COLO829 (cell line): Measurements from ENCODE around the gene KIFC1.
A peak's percentile ranks its signal among the peaks of the same experiment; 100 is the strongest.

Experiments
- DNase-seq: peaks from one replicate; pipeline ENCODE4 v3.0.0; 2012; ENCODE audit warnings: low spot score

KIFC1 gene

DNA sequence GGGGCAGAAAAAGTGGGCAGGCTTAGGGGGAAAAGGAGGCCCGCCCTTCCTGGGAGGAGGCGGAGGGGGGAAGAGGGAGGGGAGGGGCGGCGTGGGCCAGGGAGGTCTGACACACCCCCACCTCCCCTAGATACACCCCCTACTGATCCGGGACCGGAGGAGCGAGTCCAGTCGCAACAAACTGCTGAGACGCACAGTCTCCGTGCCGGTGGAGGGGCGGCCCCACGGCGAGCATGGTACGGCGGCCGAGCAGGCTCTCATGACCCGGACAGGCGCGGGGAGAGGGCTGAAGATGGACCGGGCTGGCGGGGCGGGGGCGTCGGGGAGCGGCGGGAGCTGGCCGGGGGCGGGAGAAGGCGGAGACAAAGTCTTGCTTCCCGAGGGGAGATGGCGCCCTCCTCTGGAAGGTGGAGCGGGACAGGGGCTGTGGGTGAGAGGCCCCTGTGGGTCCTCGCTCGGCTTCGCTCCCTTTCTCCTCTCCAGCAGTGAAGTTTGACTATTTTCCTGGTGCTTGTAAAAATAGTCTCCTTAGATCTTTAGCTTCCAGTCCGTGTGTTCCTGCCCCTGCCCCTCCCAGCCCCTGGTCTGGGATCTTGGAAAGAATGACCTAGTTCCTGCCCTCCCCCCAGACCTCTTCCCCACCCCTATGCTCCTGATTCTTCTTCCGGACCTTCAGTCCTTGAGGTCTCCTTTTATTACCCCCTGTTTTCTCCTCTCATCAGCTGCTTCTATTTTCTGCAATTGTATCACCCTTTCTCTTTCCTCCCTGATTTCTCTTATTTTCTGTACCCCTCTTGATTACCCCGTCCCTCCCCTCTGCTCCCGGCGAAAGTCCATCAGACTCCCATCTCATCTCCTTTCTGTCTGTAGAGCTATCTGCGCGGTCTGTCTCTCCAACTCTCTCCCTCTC lies 34.3 kb downstream of the KIFC1 start:
- peak; percentile 94 for DNase-seq

DNA sequence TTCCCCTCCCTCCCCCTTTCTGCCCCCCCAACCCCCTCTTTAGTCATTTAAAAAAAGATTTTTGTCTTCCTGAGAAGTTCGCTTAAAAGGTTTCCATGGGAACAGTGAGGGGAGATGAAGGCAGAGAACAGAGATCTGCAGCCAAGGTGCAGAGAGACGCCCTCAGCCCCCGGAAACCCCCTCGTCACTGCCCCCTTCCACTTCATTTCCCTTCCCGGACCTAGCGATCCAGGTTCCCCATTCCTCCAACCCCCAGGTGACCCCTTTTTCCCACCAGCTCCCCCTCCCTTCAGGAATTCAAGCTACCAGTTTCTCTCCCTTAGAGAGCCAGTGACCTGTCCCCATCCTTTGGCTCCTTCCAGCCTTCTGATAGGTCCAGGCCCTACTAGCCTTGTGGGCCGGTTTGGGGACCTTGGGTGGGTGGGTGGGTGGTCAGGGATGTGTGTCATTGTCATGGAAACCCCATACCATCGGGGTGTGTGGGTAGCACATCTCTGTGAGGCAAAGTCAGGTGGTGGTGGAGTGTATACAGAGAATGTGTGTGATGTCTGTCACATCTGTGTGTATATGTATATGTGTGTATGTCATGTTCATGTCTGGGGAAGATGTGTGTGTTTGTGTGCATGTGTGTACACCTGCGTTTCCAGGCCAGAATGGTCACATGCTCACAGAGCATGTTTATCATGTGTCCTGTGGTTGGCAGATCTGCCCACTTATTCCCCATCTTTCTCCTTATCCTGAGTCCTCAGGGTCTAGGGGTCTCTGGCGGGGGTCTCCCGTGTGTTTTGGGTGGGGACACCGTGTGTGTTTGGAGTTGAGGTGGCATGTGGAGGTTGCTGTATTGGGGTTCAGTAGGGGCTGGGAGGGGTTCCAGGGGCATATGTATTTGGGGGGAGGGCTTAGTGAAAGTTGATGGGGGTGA lies 35.2 kb downstream of the KIFC1 start:
- peak; percentile 22 for DNase-seq

DNA sequence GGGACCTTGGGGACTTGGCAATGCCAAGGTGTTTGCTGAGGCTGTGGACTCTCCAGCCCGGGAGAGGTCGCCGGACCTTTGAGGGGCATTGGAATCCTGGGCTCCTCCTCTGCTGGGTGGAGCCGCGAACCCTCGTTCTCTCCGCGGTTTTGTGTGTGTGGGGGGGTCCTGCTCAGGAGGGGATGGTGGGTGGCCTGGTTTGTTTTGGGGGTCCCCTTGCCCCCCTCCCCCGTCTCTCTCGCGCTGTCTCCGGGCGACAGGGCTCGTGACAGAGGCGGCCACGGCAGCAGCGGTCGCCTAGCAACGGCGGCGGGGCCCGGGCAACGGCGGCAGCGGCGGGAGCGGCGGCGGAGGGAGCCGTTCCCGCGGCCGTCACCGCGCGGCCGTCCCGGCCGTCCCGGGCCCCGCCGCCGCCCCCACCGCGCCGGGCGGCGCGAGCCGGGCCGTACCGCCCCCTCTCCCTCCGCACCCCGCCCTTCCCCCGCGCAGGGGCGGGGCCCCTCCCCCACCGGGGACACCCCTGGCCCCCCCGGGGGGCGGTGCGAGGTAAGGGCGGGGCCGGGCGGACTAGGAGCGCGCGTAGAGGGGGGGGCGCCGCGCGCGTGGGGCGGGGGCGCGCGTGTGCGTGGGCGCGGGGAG lies 36.1 kb downstream of the KIFC1 start:
- peak; percentile 42 for DNase-seq

DNA sequence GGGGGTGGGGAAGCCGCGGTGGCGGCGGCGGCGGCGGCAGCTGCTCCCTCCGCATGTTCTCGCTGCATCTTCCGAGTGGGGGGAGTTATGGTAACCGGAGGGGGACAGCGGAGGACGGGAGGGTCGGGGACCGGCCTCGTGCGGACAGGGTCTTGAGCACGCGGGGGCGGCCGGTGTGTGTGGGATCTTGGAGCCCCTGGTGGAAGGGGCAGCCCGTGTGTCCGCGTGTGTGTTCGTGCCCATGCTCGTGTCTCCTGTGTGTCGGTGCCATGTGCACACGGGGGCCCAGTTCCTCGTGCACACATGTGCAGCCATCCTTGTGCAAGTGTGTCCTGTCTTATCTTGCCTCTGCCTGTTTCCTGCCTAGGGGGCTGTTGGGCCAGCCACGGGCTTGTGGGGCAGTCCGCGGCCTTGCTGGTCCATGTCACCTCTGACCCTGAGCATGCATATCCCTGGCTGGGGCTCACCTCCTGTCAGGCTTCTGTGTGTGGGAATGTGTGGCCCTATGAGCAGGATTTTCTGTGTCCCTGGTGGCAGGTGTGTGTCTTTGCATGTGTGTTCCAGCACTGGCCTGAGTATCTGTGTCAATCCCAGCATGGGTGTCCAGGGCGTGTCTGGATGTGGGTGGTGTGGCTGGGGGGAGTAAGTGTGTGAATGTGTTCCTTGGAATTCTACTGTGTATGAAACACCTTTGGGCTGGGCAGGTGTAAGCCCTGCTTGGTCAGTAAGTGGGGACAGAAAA lies 36.8 kb downstream of the KIFC1 start:
- peak; percentile 67 for DNase-seq

DNA sequence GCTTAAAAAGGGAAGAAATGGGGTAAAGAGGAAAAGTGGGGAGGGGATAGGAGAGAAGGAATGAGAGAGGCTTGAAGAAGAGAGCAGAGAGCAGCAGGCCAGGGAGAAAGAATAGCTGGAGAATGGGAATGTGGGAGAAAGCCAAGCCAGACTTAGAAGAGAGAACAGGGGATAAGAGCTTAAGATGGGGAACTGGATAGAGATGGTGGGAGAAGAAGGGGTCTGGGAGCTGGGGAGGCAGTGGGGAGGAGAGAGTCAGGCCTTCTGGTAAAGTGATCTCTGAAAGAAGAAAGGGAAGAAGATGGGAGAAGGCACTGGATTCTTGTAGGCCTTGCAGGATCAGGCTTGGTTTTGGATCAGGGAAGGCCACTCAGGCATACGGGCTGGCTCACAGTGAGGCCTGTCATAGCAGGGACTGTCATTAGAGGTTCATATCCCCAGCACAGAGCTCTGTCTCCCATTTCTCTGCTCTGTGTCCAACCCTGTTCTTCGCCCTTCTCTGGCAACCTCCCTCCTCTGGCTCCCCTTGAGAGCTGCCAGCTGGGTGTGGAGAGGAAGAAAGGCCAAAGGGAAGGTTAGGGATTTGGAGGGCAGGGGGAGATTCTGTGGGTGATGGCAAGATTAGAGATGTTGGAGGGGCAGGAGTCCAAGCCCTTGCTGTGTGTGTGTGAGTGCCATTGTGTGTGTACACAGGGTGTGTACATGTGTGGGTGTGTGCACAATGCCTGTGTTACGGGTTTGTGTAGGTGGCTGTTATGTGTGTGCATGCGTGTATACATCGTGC lies 37.5 kb downstream of the KIFC1 start:
- no peak for DNase-seq

DNA sequence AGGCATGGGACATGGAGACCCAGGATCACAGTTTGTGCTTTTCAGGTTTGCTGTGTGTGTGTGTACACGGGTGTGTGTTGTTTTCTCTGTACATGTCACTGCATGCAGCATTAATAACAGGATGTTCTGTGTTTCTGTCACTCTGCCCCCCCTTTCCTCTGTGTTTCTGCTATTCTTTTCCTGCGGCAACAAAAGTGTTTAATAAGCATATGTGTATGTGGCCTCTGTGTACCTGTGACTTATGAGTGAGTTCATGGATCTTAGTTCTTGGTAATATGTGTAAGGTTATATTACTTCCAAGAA lies 38.1 kb downstream of the KIFC1 start:
- no peak for DNase-seq

DNA sequence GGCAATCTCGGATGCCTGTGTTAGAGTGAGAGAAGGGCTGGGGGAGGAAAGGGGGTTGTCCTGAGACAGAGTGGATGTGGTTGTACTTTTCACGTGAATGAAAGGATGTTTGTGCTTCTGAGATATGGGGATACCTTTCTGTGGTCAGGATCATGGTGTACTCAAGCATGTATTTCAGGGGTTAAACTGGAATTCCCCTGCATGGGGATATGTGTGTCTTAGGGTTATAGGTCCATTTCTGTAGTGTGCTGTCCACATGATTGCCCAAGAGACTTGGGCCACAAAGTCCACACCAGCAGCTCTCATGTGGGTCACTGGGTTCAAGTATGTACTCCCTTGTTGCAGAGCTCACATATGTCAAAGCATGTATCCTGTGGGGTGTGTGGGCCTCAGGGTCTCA lies 38.7 kb downstream of the KIFC1 start:
- no peak for DNase-seq

DNA sequence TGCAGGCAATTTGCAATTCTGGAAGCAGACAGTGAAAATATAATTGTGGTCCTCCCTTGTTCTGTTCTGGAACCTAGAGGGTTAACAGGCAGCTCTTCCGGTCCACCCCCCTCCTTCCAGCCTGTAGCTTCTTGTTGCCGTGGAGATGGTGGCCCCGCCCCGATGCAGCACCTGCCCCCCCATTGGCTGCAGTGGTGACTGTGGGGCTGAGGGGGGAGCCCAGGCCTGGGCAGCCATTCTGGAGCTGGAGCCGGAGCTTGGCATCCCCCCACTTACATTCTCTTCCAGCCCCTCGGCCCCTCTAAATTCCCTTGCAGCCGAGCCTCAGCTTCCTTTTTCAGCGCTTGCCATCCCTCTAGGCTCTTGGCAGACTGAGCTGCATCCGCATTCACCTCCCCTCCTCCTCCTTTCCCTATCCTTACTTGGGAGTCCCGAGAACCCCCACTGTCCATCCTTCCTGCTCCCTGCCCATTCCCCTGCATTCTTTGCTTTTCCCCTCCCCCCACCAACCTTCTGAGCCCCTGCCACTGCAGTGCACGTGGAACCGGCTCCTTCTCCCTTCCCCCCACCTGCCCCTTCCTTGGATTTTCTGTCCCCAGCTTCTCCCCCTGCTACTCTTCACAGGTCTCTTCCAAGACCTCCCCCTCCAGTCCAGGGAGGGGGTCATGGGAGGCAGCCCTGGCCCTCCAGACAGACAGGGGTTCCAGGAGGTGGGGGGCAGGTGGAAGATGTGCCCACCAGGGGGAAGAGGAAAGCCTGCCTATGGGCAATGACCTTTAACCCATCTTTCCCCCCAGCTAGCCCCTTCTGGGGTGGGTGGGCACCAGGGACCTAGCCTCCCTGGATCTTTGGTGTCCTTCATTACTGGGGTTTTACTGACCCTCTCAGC lies 39.6 kb downstream of the KIFC1 start:
- peak; percentile 83 for DNase-seq

DNA sequence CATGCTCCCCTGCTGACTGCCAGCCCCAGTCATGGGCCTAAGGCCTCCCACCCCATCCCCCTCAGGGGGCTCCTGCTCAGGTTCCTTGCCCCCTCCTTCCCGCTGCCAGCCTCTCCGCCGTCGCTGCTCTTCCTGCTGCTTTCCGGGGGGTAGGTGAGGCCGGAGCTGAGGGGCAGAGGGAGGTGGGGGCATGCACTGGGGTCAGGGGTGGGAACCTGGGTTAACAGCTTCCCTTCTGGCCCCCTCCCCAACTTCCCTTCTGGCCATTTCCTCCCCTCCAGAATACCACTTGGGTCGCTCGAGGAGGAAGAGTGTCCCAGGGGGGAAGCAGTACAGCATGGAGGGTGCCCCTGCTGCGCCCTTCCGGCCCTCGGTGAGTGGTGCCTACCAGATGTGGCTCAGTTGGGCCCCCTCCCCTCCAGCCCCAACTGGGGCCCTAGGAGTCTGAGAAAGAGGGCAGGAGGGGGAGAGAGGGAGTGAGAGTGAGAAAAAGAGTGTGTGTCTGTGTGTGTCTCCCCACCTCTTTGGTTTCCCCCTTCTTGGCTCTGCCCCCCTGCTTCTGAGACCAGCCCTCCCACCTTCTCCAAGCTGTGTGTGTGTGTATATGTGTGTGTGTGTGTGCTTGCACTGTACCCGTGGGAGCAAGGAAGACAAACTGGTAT lies 40.4 kb downstream of the KIFC1 start:
- DNase-seq: no peak

DNA sequence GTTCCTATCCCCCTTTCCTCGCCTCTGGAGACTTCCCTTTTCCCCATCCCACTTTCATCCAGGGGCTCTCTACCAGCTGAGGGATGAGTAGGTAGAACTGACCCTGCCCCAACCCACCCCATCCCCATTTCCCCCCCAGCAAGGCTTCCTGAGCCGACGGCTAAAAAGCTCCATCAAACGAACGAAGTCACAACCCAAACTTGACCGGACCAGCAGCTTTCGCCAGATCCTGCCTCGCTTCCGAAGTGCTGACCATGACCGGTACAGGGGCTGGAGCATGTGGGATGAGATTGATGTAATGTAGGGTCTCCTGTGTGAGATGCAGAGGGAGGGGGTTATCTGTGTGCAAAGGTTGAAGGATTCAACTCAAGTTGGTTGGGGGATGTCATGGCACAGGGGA lies 40.9 kb downstream of the KIFC1 start:
- no peak for DNase-seq

DNA sequence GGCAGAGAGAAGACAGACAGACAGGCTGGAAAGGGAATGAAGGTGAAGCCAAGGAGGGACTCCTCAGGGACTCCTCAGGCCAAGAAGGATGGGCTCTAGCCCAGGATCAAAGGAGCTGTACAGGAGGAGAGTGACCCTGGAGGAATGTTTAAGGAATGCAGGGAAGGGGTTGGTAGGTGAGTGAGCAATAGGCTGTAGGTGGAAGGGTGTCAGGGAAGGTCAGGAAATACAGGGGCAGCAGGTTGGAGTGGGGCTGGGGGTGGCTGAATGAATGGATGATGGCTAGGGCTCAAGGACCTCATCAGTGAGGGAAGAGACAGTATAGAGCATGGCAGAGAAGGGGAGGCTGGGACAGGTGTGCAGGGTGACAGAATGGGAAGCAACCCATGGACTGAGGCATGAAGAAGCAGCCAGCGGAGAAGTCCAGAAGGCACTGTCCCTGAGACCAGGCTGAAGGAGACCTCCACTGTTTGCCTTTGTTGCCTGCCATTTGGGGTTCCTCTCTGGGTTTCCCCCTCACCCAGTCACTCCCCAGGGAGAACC lies 41.4 kb downstream of the KIFC1 start:
- DNase-seq: no peak

DNA sequence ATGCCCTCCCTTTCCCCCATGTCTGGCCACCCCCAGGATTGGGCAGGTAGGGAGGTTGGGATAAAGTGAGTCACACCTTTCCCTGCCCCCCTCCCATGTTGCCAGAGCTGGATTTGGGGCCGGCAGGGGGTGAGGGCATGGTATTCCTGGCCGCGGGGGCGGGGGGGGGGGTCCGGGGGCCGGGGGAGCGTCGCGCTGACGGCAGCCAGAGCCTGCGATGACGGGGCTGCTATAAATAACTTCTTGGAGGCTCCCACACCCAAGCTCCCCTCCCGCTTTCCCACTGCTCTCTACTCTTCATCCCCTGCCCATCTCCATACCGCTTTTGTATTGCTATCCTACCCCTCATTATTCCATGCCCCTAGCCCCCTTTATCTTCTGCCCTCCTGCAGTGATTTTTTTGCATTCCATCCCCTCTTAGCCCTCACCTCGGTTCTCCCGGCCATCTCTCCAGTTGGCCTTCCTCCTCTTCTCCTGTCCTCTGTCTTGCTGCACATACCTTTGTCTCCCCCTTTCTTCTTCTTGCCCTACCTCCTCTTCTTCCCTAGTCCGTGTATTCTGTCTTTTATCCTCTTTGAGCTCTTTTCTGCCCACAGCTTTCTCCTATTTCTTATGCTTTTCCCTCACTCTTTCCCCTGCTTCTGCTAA lies 42.0 kb downstream of the KIFC1 start:
- DNase-seq: no peak

DNA sequence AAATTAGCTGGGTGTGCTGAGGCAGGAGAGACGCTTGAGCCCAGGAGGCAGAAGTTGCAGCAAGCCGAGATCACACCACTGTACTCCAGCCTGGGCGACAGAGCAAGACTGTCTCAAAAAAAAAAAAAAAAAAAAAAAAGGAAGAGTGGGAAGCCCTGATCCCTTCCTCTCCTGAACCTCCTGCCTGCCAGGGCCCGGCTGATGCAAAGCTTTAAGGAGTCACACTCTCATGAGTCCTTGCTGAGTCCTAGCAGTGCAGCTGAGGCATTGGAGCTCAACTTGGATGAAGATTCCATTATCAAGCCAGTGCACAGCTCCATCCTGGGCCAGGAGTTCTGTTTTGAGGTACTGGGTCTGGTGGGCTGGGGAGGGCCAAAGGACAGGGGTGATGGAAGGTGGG lies 43.3 kb downstream of the KIFC1 start:
- DNase-seq: no peak

DNA sequence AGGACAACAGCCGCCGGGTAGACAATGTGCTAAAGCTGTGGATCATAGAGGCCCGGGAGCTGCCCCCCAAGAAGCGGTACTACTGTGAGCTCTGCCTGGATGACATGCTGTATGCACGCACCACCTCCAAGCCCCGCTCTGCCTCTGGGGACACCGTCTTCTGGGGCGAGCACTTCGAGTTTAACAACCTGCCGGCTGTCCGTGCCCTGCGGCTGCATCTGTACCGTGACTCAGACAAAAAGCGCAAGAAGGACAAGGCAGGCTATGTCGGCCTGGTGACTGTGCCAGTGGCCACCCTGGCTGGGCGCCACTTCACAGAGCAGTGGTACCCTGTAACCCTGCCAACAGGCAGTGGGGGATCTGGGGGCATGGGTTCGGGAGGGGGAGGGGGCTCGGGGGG lies 46.0 kb downstream of the KIFC1 start:
- DNase-seq: no peak

DNA sequence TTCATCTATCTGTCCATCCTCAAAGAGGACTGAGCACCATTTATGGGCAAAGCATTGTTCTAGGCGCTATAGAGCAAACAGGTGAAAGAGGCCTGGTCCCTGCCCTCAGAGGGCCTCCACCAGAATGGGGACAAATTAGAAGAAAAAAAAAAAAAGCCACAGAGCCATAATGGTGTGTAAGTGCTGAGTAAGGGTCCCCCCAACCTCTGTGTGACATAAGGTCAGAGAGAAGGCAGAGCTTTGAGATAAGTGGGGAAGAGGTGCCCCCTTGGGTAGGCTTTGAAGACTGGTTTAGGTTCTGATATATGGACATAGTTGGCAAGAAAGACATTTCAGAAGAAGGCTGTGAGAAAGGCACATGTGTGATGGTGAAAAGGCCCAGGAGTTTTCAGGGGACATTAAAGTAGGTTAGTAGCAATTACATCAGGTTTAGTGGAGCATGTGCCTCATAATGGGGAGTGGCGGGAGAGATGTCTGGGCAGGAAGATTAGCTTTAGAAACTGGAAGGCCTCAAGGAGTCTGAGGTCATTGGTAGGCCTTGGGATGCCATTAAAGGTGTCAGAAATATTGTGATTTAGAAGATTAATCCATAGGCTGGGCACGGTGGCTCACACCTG lies 47.5 kb downstream of the KIFC1 start:
- DNase-seq: no peak

DNA sequence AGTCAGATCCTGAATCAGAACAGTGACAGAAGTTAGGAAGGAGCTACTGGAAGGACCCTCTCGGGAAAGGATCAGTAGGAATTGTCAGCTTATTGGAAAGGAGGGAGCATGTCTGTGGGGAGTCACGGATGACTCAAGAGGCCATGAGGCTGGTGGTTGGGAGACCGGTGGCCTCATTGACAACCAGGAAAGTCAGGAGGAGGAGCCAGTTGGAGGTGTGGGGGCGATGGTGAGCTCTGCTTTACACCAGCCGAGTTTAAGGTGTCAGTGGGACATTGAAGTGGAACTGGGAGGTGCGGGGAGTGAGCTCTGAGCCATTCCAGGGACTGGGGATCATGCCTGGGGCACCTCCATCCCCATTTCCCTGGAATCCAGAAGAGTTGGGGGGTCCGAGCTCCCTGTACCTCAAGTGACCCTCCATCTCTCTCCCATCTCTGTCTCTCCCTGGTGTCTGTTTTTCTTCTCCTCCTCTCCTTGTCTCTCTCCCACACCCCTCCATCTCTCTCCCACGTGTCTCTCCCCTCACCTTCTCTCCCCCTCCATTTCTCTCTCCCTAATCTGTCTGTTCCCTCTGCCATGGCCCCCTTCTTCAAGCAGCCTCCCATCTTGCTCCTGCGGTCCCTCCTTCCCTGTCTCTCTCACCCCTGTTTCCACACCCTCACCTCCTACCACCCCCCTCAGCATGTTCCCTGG lies 48.5 kb downstream of the KIFC1 start:
- no peak for DNase-seq

DNA sequence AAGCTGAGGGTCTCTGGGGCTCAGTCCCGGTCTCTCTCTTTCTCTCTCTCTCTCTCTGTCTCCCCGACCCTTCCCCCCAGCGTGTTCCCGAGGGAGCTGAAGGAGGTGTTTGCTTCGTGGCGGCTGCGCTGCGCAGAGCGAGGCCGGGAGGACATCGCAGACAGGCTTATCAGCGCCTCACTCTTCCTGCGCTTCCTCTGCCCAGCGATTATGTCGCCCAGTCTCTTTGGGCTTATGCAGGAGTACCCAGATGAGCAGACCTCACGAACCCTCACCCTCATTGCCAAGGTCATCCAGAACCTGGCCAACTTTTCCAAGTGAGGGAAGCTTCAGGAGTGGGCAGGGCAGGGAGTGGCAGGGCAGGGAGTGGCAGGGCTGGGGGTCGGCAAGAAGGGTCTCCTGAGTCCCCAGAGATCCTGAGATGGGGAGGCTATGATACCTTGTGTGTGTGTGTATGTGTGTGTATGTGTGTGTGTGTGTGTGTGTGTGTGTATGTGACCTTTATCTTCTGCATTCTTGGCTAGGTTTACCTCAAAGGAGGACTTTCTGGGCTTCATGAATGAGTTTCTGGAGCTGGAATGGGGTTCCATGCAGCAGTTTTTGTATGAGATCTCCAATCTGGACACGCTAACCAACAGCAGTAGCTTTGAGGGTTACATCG lies 49.2 kb downstream of the KIFC1 start:
- DNase-seq: no peak
